Measurements from ENCODE around the gene PLAU. TPM values are rescaled to one million over a fixed set of nuclear protein-coding genes. Genes with fewer than 3 reads are reported as not detected.

The PLAU gene
- total and polyA plus RNA-seq, 2 of the 4 experiments (the other 2 are of a cell fraction), result 123 to 283 TPM

GRCh38 chr10:73916761-73917470, 6.0 kb downstream of the PLAU start:
- H3K4me2 ChIP-seq (ENCODE audit: low read depth, low read length), result peak overlapping the region; percentile 12; the same call in 1 of the 2 replicates

More at GRCh38 chr10:73916761-73917470, 6.0 kb downstream of the PLAU start:
- Histone ChIP-seq H3K79me1 (ENCODE audit: low read depth in 1 of 2, low read length in 2 of 2) (peaks cover 19 to 49% of the 10 kb centered on the region in 2 experiments), H3K9me3 (ENCODE audit: control insufficient read depth, insufficient read depth, low read length) (no peaks in the 10 kb centered on the region), H3K18ac (ENCODE audit: low read depth, low read length) (no peak overlapping the region), H3K56ac (ENCODE audit: extremely low read depth, insufficient read depth, low read length) (no peak overlapping the region), H3K4me1 (ENCODE audit: control insufficient read depth, insufficient read depth, low read length) (peaks cover 19% of the 10 kb centered on the region), H4K5ac (ENCODE audit: low read depth, low read length) (no peak overlapping the region), H4K91ac (ENCODE audit: insufficient read depth, low read depth, low read length) (no peak overlapping the region), H2AK9ac (replicated peaks; ENCODE audit: low read depth, low read length, poor library complexity) (no peak overlapping the region), H3K27ac (ENCODE audit: insufficient read depth, low read length) (peak overlapping the region; percentile 0; the same call in 1 of the 2 replicates), H3K4ac (ENCODE audit: low read depth, low read length) (no peak overlapping the region), H2BK15ac (ENCODE audit: low read depth, low read length) (no peak overlapping the region), H3K36me3 (ENCODE audit: control insufficient read depth, insufficient read depth, low read length) (peaks cover 53% of the 10 kb centered on the region), H3K9me1 (ENCODE audit: insufficient read depth, low read length) (peaks cover 23% of the 10 kb centered on the region), H4K20me1 (ENCODE audit: insufficient read depth, low read length) (peaks cover 60% of the 10 kb centered on the region), H3K9ac (ENCODE audit: low read depth, low read length) (no peak overlapping the region), H4K8ac (ENCODE audit: low read depth in 2 of 2, low read length in 2 of 2) (0 out of 4 replicates have a peak overlapping the region, but pooled peaks of 1 of the 2 experiments have one; percentile 31), H2BK5ac (ENCODE audit: low read depth, low read length, poor library complexity, severe bottlenecking) (no peak overlapping the region), H2BK20ac (ENCODE audit: low read depth, low read length) (no peak overlapping the region), H2AK5ac (ENCODE audit: low read depth, low read length) (peak overlapping the region; percentile 27; the same call in 1 of the 2 replicates), H3K23ac (ENCODE audit: low read depth, low read length) (peak overlapping the region; percentile 39; the same call in 1 of the 2 replicates), H3K4me3 (ENCODE audit: insufficient read depth, low read depth, low read length) (no peak overlapping the region), H2BK120ac (ENCODE audit: low read depth, low read length) (no peak overlapping the region), H3K14ac (replicated peaks; ENCODE audit: low read depth, low read length) (no peak overlapping the region), H2AFZ (replicated peaks; ENCODE audit: low read length, poor library complexity) (no peak overlapping the region), H3K27me3 (ENCODE audit: control insufficient read depth, insufficient read depth, low read length) (no peaks in the 10 kb centered on the region)
- peak; percentile 2; the same call in 1 of the 2 replicates for ATAC-seq (ENCODE audit: low read depth)
- 79% methylated on average over 2 of the region's 5 CpGs; no CpG with 5 or more reads in 1 of the 2 experiments for WGBS, 2 experiments (ENCODE audit: extremely low coverage in 2 of 2, insufficient read length in 1 of 2)
- CTCF ChIA-PET, result interaction anchor here (1.1 kb wide), 2 partner anchors 23 to 155 kb away, joined by 3 to 4 read pairs; no protein-coding TSS in a partner anchor
- dilution Hi-C loops (cut with HindIII; ENCODE audit: low sequenced_read_pairs, unreplicated experiment), result no loop called here
- POLR2A ChIA-PET (ENCODE audit: unreplicated experiment), result interaction anchor here (0.8 to 1.9 kb wide), 3 partner anchors 10 to 31 kb away, joined by 3 to 6 read pairs (median 3); no protein-coding TSS in a partner anchor
- TSS peak; percentile 89 for BruUV-seq (replicated peaks)
- intact Hi-C loops (cut with micrococcal nuclease), result no loop called here
- in situ Hi-C loops (cut with MboI; ENCODE audit: low sequenced_read_pairs), result no loop called here
- DNase-seq, result peak; percentile 43
- TF ChIP-seq POLR2A (IDR thresholded peaks at IDR 0.05; ENCODE audit: low read depth, low read length) (no peak), MAFK (IDR thresholded peaks at IDR 0.05; ENCODE audit: low read depth, low read length) (no peak), MXI1 (IDR thresholded peaks at IDR 0.05; ENCODE audit: borderline replicate concordance, low read depth, low read length) (no peak), SMC3 (IDR thresholded peaks at IDR 0.05; ENCODE audit: low read depth, low read length) (no peak), CEBPB (IDR thresholded peaks at IDR 0.05; ENCODE audit: low read depth, low read length) (no peak), USF2 (IDR thresholded peaks at IDR 0.05; ENCODE audit: low read depth, low read length) (peak; percentile 74)
